ENCODE results near the gene ZC3H4. TPM values are rescaled to one million over a fixed set of nuclear protein-coding genes. Genes with fewer than 3 reads are reported as not detected.

Gene ZC3H4
- total and polyA plus RNA-seq, 2 of the 8 experiments (the other 6 are each of a cell fraction or from before 2014, with no cell fraction given): 6.6 to 92.0 TPM

DNA sequence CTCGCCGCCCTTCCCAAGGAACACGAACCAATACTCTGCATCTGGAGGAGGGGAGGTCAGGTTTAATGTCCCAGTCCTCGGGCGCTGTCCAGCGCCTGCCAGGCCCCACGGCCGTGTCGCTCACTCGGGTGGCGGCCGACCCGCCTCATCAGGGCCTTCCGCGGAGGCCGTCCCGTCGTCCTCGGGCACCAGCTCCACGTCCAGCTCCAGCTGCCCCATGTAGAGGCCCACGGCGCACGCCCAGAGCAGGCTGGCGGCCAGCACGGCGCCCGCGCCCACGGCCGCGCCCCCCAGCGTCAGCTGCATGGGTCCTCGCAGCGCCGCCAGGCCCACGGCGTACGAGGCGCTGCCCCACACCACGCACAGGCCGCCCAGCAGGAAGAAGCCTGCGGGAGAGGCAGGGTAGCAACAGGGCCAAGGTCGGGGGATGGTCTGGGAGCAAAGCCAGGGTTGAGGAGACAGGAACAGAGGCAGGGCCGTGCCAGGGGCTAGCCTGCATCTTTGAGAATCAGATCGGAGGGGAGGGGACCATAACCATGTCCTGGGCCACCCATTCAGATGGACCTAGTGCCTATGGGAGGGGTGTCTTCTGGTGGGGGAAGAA, 67.6 kb downstream of the ZC3H4 start:
- Histone ChIP-seq H4K5ac (ENCODE audit: insufficient read length, low read depth, low read length) (no peak overlapping the region), H3K79me2 (ENCODE audit: control insufficient read depth in 1 of 2, insufficient read depth in 2 of 2, low read length in 2 of 2) (peaks cover 0 to 10% of the 10 kb centered on the region in 2 experiments; a peak in 2 of 4 replicates), H3K23me2 (ENCODE audit: low read depth, low read length) (peaks cover 4% of the 10 kb centered on the region), H4K20me1 (replicated peaks in 1 of 2; ENCODE audit: control insufficient read depth in 1 of 2, insufficient read depth in 2 of 2, low read length in 2 of 2) (peaks cover 3% of the 10 kb centered on the region in 2 experiments), H3K27ac (ENCODE audit: low read depth, low read length) (no peak overlapping the region), H2AFZ (ENCODE audit: low read length) (no peak overlapping the region), H3K36me3 (ENCODE audit: control insufficient read depth in 2 of 4, insufficient read depth in 4 of 4, low read length in 3 of 4) (peaks cover 0 to 6% (median 2%) of the 10 kb centered on the region in 4 experiments; a peak in 2 of 8 replicates), H3K9me3 (ENCODE audit: insufficient read depth in 2 of 2, low read depth in 1 of 2, low read length in 1 of 2) (no peaks in the 10 kb centered on the region), H4K8ac (ENCODE audit: extremely low read depth, insufficient read depth, low read length) (no peak overlapping the region), H2BK12ac (ENCODE audit: low read depth, low read length) (no peak overlapping the region), H3K4me2 (ENCODE audit: insufficient read depth in 1 of 2, low read depth in 2 of 2, low read length in 2 of 2) (no peak overlapping the region), H3K4ac (replicated peaks; ENCODE audit: insufficient read length, low read depth, low read length) (no peak overlapping the region), H2BK20ac (ENCODE audit: low read length) (no peak overlapping the region), H3K4me3 (ENCODE audit: extremely low read depth in 1 of 4, insufficient read depth in 2 of 4, low read depth in 3 of 4, low read length in 4 of 4) (no peak overlapping the region), H3K27me3 (replicated peaks in 1 of 4; ENCODE audit: control insufficient read depth in 3 of 4, extremely low read depth in 1 of 4, insufficient read depth in 3 of 4, low read length in 3 of 4) (no peaks in the 10 kb centered on the region), H3K18ac (ENCODE audit: extremely low read depth, low read length) (no peak overlapping the region), H3K56ac (replicated peaks; ENCODE audit: insufficient read length, low read depth, low read length) (no peak overlapping the region), H3K4me1 (replicated peaks in 1 of 4; ENCODE audit: control insufficient read depth in 3 of 4, insufficient read depth in 4 of 4, low read length in 3 of 4) (peaks cover 0 to 5% (median 4%) of the 10 kb centered on the region in 4 experiments; a peak in 3 of 7 replicates), H2AK5ac (ENCODE audit: low read depth, low read length) (no peak overlapping the region), H3K14ac (ENCODE audit: insufficient read length) (no peak overlapping the region), H3K9ac (replicated peaks in 1 of 4; ENCODE audit: extremely low read depth in 1 of 4, low read depth in 3 of 4, low read length in 3 of 4) (no peak overlapping the region; a peak in 1 of 7 replicates), H2BK15ac (ENCODE audit: low read length) (no peak overlapping the region), H3K79me1 (ENCODE audit: low read depth, low read length) (peaks cover 6% of the 10 kb centered on the region), H2BK5ac (ENCODE audit: low read depth, low read length) (no peak overlapping the region), H2BK120ac (replicated peaks; ENCODE audit: low read depth, low read length) (no peak overlapping the region), H3K23ac (ENCODE audit: insufficient read length) (no peak overlapping the region), H4K91ac (replicated peaks; ENCODE audit: insufficient read length, low read length) (no peak overlapping the region)
- ChIA-PET POLR2A (ENCODE audit: partially characterized antibody) (interaction anchor here (0.7 to 1.7 kb wide), 5 partner anchors 8 to 170 kb away, joined by 3 to 7 read pairs (median 3); partner anchors contain the start of gene SAE1), CTCF (ENCODE audit: partially characterized antibody) (interaction anchor here (1.4 to 4.9 kb wide), 3 partner anchors 11 to 80 kb away, joined by 3 to 22 read pairs (median 16); no protein-coding TSS in a partner anchor)
- WGBS, 2 experiments (ENCODE audit: extremely low coverage in 1 of 2, insufficient coverage in 1 of 2, insufficient read length in 1 of 2, insufficient replicate concordance in 2 of 2, low coverage in 1 of 2, low lambda C conversion rate in 2 of 2, missing lambda C conversion rate in 1 of 2): 94% methylated on average over 40 of the region's 45 CpGs; no CpG with 5 or more reads in 1 of the 2 experiments
- no peak for DNase-seq (ENCODE audit: low read depth in 1 of 2, low spot score in 2 of 2)
- no peak for FAIRE-seq
